Inferior parietal cortex (tissue), 1 donor: ENCODE data around the gene SBK2.
"Not testable (repeated sequence)": the region's sequence is repeated elsewhere in the genome, so short reads cannot be mapped to it uniquely, and the experiment has no call there.

Experiments used
- DNase-seq: peaks from one replicate; pipeline ENCODE4 v3.0.0-alpha.2; 2016; ENCODE audit errors: extremely low spot score

The SBK2 gene

DNA sequence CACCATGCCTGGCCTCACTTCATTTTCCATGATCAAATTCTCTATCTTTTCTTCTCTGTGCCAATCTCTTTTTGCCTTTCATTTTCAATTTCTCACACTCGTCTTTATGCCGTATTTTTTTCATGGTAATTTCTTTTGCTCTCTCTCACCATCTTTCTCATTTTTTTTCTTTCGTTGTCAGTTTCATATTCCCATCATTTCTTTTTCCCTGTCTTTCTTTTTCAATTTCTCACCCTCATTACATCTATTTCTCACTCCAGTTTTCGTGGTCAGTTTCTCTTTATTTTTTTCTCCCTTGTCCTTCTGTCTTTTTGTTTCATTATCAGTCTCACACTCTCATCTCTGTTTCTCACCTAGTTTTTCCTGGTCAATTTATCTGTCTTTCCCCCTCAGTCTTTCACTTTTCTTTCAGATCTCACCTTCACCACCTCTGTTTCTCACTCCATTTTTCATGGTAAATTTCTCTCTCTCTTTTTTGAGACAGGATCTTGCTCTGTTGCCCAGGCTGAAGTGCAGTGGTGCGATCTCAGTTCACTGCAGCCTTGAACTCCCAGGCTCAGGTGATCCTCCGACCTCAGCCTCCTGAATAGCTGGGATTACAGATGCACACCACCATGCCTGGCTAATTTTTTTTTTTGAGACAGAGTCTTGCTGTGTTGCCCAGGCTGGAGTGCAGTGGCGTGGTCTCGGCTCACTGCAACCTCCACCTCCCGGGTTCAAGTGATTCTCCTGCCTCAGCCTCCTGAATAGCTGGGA is 34.6 kb downstream of the SBK2 start:
- DNase-seq = no peak

DNA sequence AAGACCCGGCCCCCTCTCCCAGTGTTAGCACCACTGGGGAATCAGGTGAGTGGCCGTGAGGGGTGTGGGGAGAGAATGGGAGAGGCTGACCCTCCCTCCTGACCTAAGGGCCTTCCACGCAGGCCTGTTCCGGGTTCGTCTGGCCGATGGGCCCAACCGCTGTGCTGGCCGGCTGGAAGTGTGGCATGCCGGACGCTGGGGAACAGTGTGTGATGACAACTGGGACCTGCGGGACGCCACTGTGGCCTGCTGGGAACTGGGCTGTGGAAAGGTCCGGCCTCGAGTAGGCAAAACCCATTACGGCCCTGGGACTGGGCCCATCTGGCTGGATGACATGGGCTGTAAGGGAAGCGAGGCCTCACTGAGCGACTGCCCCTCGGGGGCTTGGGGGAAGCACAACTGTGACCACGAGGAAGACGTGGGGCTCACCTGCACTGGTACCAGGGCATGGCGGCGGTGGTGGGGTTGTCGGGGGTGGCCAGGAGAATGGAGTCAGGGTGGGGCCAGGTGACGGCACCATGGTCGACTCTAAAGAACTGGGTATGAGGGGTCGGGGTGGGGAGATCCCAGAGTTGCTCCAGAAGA is 36.5 kb downstream of the SBK2 start:
- DNase-seq = no peak

DNA sequence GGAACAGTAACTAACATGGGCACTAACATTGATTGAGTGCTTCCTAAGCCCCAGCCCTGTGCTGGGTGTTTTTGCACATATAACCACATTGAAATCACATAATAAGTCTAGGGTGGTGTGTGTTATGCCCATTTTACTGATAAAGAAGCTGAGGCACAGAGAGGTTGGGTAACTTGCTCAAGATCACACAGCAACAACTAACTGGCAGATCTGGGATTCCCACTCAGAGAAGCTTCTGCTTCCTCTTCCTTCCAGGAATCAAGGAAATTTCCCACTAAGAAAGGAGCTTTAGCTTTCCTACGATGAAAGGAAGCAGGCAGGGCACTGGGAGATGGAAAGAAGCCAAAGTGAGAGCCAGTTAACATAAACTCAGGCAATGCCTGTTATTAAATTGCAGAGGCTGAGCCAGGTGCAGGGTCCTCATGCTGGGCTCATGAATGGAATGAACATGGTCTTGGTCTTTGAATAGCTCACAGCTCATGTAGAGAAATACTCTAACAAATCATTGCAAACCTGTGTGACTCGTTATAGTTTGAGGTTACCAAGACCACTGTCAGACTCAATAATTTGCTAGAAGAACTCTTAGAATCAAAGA is 38.6 kb downstream of the SBK2 start:
- no peak for DNase-seq

DNA sequence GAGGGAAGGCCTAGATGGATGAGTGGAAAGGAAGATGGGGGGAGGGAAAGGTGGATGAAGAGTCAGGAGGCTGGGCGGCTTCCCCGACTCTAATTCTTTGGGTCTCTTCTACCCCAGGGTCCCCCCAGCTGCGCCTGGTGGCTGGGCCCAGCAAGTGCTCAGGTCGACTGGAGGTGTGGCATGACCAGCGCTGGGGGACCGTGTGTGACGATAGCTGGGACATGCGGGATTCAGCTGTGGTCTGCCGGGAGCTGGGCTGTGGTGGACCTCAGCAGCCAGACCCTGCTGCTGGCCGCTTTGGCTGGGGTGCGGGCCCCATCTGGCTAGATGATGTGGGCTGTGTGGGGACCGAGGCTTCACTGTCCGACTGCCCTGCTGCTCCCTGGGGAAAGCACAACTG is 39.2 kb downstream of the SBK2 start:
- no peak for DNase-seq

DNA sequence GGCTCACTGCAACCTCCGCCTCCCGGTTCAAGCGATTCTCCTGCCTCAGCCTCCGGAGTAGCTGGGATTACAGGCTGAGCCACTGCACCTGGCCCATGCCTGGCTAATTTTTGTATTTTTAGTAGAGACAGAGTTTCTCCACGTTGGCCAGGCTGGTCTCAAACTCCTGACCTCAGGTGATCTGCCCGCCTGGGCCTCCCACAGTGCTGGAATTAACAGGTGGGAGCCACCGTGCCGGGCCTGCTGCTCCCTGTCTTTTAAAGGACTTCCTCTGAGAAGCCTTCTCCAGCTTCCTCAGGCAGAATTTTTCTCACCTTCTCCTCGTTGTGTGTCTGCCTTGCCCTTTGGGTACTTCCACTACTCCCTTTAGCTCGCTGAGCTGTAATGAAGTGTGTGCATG is 40.1 kb downstream of the SBK2 start:
- DNase-seq = not testable (repeated sequence)

DNA sequence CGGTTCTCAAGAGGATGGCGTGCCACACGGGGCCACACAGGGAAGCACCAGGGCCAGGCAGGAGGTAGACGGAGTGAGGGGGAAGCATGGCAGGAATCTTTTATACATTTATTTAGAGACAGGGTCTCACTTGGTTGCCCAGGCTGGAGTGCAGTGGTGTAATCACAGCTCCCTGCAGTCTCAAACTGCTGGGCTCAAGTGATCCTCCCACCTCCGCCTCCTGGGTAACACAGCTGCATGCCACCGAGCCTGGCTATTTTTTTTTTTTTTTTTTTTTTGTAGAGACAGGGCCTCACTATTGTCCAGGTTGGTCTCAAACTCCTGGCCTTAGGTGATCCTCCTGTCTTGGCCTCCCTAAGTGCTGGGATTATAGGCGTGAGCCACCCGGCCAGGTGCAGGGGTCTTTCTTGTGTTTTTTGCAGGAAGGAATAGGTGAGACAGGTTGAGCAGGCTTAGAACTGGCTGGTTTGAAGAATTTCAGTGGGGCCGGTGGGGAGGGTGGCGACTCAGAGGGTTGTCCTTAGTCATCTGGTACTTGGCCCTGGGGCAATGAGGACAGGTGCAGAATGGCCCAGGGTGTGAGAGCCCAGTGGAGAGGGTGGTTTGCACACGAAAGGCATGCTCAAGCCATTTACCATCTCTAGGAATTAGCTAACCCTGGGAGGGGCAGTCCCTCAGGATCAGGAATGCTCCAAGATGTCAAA is 41.1 kb downstream of the SBK2 start:
- DNase-seq = no peak

DNA sequence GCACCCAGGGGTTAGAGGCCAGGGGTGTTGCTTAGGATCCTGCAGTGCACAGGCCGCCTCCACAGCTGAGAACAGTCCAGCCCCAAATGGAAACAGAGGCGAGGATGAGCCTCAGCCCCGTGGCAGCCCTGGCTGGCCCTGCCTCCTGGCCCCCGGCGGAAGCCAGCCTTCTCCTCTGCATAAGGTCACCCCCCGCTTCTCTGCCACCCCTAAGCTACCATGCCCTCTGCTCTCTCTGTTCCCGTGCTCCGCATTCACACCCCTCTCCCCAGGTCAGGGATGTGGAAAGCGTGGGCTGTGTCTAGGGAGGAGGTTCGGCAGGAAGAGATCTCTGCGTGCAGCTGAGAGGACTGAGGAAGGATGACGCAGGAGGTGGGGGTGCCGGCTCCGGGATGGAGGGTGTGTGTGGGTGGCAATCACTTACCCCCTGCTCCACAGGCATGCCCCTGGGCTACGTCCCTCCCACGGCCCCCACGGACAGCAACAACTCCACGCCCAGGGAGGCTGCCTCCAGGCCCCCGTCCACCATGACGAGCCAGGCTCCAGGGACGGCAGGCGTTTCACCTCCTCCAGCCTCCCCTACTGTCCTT is 42.7 kb downstream of the SBK2 start:
- no peak for DNase-seq

DNA sequence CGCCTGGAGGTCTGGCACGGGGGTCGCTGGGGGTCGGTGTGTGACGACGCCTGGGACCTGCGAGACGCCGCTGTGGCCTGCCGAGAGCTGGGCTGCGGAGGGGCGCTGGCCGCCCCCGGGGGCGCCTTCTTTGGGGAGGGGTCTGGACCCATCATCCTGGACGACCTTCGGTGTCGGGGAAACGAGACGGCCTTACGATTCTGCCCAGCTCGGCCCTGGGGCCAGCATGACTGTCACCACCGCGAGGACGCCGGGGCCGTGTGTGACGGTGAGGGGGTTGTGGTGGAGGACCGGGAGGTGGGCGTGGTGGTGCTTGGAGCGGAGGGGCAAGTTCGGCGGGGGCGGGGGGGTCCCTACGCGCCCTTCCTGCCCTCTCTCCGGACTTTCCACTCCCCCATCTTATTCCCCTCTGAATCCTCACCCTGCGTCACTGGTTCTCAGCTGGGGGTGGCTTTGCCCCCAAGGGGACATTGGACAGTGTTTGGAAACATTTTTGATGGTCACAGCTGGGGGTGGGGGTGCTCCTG is 43.2 kb downstream of the SBK2 start:
- no peak for DNase-seq

DNA sequence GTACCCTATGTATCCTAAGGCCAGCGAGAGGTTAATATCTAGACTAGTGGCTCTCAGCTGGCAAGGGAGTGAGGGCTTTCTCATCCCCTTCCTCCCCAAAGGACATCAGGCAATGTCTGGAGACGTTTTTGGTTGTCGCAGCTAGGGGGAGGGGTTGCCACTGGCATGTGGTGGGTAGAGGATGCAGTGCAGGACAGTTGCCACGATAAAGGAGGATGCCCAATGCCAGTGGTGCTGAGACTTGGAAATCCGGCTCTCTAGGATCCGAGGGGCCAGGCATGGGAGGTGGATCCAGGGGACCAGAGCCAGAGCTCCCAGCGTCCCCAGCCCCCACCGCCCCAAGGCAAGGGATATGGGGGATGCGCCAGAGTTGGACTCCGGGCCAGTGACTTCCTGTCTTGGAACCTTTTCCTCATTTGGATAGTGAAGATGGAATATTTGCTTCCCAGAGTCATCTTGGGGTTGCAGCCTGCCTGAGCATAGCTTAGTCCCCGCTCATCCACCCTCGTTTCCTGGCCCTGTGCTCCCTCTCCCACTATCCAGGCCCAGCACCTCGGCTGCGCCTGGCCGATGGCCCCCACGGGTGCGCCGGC is 43.8 kb downstream of the SBK2 start:
- no peak for DNase-seq

DNA sequence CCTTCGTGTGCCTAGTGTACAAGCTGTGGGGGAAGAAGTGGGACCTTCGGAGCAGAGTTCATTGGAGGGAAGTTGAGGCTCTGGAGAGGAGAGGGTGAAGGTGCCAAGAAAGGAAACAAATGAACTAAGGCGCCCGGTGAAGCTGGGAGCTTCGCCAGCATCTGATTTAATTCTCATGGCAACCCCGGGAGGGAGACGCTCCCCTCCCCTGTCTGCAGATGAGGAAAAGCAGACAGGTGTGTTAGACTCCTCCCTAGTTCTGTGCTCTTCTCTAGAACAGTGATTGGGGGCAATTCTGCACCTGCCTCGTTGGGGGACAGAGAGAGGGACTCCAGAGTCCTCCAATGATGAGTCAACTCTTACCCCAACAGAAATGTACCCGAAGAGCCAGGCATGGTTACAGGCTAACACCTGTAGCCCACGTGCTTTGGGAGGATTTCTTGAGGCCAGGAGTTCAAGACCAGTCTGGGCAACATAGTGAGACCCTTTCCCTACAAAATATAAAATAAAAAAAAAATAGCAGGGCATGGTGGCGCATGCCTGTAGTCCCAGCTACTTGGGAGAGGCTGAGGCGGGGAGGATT is 44.5 kb downstream of the SBK2 start:
- DNase-seq = no peak

DNA sequence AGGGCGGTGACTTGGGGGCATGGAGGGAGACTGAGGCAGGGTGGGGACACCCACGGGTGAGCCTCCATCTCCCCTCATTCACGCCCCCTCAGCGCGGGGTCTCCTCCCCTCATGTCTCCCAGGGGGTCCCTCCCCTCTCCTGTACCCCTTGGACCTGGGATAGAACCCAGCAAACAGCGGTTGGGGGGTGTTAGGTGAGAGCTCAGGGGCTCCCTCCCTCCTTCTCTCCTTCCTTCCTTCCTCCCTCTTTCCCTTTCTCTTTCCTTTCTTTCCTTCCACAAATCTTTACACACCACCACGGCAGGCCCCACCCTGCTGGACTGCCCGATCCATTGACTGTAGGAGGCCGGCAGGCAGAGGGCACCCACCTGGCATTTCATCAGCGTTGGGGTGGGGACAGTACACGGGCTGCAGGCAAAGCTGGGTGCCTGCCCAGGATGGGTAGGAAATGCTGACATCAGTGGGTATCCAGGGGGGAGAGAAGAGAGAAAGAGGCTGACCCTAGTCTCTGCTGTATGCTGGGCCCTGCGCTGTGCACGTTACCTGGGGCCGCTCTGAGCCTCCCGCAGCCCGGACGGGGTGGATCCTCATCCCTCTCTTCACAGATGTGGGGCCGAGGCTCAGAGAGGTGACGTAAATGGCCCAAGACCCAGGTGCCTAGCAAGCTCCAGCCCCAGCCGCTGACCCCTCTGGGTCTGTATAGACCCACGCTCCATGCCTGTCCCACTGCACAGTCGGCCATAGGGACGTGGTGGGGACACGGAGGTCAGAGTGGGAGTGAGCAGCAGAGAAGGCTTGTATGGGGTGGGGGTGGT is 45.2 kb downstream of the SBK2 start:
- DNase-seq = no peak

DNA sequence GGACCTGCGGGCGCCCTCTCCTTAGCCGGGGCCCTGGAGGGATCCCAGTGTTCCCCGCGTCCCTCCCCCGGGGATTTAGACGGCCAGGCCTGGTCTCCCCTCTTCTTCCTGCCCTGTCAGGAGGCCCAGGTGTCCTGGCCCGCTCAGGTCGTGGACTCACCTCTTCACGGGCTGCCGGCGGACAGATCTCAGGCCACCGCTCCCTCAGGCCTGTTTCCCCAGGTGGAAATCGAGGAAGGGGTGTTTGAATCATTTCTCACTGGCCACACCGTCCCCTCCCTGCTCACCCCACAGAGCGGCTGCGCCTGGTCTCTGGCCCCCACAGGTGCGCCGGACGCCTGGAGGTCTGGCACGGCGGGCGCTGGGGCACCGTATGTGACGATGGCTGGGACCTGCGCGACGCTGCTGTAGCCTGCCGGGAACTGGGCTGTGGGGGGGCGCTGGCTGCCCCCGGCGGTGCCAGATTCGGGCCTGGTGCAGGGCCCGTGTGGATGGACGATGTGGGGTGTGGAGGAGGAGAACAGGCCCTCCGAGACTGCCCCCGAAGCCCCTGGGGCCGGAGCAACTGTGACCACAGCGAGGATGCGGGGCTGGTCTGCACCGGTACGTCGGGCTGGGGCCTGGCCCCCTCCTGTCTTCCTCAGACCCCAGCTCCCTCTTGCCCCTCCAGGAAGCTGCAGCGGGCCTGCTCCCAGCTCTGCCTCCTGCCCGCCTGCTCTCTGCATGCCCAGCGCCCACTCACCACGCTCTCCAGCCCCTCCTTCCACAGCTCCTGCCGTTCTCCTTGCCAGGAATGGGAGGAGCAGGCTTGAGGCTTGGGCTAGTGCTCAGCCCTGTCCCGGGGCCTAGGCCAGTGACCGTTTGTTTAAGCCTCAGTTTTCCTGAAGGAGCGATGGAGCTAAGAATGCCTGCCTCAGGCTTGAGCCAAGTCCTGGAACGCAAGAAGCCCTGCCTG is 46.2 kb downstream of the SBK2 start:
- no peak for DNase-seq

DNA sequence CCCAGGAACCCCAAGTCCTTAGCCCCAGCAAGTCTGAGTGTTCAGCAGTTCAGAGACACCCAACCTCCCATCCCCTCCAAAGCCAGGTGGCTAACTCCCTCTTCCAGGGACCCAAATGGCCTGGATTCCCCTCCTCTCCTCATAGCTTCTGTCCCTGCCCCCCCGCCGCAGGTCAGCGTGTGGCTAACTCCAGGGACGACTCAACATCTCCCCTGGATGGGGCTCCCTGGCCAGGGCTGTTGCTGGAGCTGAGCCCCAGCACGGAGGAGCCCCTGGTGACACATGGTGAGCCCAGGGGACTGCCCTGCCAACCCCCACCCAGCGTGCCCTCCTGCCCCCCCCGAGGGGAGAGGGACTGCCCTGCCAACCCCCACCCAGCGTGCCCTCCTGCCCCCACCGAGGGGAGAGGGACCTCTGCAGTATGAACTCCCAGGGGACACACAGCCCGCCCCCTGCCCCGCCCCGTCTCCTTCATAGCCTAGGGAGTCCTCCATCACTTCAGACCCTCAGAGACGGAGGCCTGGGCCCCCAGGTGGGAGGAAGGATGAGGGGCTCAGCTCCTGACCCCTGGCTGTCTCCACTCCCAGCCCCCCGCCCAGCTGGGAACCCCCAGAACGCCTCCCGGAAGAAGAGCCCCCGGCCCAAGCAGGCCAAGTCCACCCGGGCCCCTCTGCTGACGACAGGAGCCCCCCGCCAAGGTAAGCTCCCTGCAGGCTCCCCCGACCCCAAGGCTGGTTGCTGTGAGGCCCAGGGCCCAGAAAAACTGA is 47.0 kb downstream of the SBK2 start:
- no peak for DNase-seq

DNA sequence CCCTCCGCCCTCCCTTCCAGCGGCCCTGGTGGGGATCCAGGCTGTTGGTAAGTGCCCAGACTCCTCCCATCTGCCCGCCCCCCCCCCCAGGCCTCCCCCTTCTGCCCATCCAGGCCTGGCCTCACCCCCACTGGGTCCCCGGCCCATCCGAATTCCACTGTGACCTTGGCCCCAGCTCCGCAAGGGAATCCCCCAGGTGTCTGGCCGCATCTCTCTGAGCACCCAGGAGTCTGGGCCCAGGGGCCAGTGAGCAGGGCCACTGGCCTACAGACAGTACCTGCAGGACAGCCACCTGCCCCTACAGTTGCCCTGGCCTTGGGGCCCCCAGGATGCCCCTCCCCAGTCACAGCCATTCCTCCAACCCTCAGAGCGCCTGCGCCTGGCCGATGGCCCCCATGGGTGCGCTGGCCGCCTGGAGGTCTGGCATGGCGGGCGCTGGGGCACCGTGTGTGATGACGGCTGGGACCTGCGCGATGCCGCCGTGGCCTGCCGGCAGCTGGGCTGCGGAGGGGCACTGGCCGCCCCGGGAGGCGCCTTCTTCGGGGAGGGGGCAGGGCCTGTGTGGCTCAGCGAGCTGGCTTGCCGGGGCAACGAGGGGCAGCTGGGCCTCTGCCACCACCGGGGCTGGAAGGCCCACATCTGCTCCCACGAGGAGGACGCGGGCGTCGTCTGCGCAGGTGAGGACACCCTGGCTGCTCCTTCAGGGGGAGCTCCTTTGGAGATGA is 47.8 kb downstream of the SBK2 start:
- DNase-seq = no peak

DNA sequence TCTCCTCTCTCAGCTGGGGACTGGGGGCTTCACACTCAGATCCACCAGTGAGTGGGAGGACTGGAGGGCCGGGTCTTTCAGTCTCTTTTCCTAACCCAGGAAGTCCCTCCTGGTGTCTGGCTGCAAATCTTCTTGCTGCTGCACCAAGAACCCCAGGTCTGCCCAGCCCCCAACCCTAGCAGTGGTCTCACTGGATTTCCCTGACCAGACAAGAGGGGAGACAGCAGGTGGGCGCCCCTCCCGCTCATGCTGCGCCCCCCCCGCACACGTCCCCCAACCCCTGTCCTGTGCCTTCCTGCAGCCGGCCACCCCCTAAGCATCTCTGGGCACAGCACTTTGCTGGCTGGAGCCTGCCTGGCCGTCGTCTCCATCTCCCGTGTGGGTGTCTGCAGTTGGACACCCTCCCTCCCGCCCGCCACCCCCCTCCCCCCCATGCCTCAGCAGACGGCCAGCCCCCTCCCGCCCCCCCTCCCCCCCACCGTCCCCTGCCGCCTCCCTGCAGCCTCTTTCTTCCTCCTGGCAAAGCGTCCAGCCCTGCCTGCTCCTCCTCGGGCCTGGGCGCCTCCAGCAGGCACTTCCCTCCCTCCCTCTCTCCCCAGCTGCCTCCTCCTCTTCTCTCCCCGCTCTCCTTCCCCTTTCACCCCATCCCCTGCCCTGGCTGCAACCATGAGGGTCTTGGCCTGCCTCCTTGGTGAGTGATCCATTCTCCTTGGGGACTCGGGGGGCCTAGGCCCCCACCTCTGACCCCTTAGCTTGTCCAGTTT is 48.8 kb downstream of the SBK2 start, which contains the start of gene SSC5D:
TSS of gene SSC5D (plus strand) at position 513 of the 764 bp plus-strand sequence. CDS start at position 667, 154 bp downstream.
- no peak for DNase-seq

DNA sequence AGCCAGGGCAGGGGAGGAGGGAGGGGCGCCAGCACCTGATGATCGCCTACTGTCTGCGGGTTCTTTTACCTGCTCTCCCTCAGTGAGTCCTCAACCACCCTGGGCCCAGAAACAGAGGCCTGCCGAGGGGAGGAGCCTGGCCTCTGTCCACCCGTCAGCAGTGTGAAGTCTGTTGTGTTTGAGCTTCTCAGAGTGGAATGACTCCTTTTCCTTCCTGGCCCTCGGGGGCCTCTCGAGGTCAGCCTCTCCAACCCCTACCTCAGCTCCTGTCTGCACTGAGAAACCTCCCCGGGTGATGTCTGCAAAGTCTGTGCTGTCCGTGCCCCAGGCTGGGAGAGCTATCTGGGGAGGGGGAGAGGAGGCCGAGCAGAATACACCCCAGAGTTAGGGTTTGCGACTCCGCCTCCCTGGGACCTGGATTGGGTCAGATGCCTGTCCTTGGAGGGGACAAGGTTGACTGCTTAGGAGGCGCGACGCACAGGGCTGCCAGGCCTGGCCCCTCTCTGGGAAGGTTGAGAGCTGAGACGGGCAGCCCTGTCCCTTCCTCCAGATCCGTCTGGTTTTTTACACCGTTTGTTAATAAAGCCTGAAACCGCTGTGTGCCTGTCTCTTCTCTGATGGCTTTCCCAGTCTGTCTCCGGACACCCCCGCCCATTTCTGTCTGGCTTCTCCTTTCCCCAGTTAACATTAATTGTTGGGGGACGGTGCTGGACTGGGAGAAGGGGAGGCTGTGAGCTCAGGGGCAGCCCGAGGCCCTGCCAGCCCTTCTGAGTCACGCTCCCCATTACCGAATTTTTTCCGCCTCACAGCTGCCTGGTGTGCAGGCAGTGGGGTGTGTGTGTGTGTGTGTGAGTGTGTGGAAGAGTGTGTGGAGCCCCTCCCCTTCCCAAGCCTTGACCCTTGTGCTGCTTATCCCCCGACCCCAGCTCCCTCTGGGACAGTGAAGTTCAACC is 49.7 kb downstream of the SBK2 start:
- no peak for DNase-seq
